Neural progenitor cell (in vitro differentiated cells): ENCODE data around the gene MYL12B. TPM values are rescaled to one million over a fixed set of nuclear protein-coding genes. Genes with fewer than 3 reads are reported as not detected.
A peak's percentile ranks its signal among the peaks of the same experiment; 100 is the strongest.

Source experiments
- DNase-seq: peaks from one replicate; pipeline ENCODE4 v3.0.0-alpha.2; 2016; ENCODE audit warnings: low spot score
- H2AFZ ChIP-seq: fragments of 200-600 bp; sonication (generic); replicated peaks from 2 replicates; pipeline ENCODE4 v1.6.1; 2016; ENCODE audit warnings: antibody characterized with exemption
- H3F3A ChIP-seq: fragments of 200-600 bp; sonication (generic); 2 replicates; pipeline ENCODE4 v1.6.1; 2016; ENCODE audit warnings: antibody characterized with exemption, low read depth
- H3K27ac ChIP-seq: fragments of 200-600 bp; sonication (generic); 2 replicates; pipeline ENCODE4 v1.5.1; 2016; ENCODE audit warnings: mild to moderate bottlenecking
- H3K27me3 ChIP-seq: fragments of 200-600 bp; sonication (generic); 2 replicates; pipeline ENCODE4 v1.6.1; 2016; ENCODE audit warnings: mild to moderate bottlenecking, moderate library complexity
- H3K36me3 ChIP-seq: fragments of 200-600 bp; sonication (generic); 2 replicates; pipeline ENCODE4 v1.5.1; 2016
- H3K4me1 ChIP-seq: fragments of 200-600 bp; sonication (generic); 2 replicates; pipeline ENCODE4 v1.6.1; 2016; ENCODE audit warnings: mixed run types
- H3K4me2 ChIP-seq: fragments of 200-600 bp; sonication (generic); 2 replicates; pipeline ENCODE4 v1.6.1; 2016
- H3K4me3 ChIP-seq: fragments of 200-600 bp; sonication (generic); 2 replicates; pipeline ENCODE4 v1.5.1; 2016
- H3K79me2 ChIP-seq: fragments of 200-600 bp; sonication (generic); 2 replicates; pipeline ENCODE4 v1.6.1; 2016; ENCODE audit warnings: low read depth
- H3K9ac ChIP-seq: fragments of 200-600 bp; sonication (generic); 2 replicates; pipeline ENCODE4 v1.6.1; 2016
- H3K9me3 ChIP-seq: fragments of 200-600 bp; sonication (generic); 2 replicates; pipeline ENCODE4 v1.5.1; 2016; ENCODE audit warnings: low read depth
- H4K20me1 ChIP-seq: fragments of 200-600 bp; sonication (generic); 2 replicates; pipeline ENCODE4 v1.6.1; 2016; ENCODE audit warnings: low read depth
- H3K27ac Mint-ChIP-seq: 3 replicates; pipeline ENCODE4 v1.8.0; 2021; ENCODE audit warnings: mixed read lengths
- H3K27me3 Mint-ChIP-seq: 2 replicates; pipeline ENCODE4 v1.8.0; 2022; ENCODE audit warnings: low read depth, mild to moderate bottlenecking, inconsistent platforms, moderate library complexity, mixed read lengths; ENCODE audit not compliant: insufficient read depth
- H3K36me3 Mint-ChIP-seq: 3 replicates; pipeline ENCODE4 v1.8.0; 2021; ENCODE audit warnings: mixed read lengths
- H3K4me1 Mint-ChIP-seq: 3 replicates; pipeline ENCODE4 v1.8.0; 2021; ENCODE audit warnings: mixed read lengths
- H3K4me3 Mint-ChIP-seq: 3 replicates; pipeline ENCODE4 v1.8.0; 2021; ENCODE audit warnings: mild to moderate bottlenecking, moderate library complexity, mixed read lengths
- H3K9me3 Mint-ChIP-seq: 3 replicates; pipeline ENCODE4 v1.8.0; 2020; ENCODE audit warnings: mixed read lengths
- CTCF ChIP-seq: fragments of 200-600 bp; sonication (generic); IDR thresholded peaks from 2 replicates; pipeline ENCODE4 v1.5.1; 2017; ENCODE audit warnings: antibody characterized with exemption, mild to moderate bottlenecking
- EZH2 ChIP-seq: fragments of 200-600 bp; sonication (generic); IDR thresholded peaks from 2 replicates; pipeline ENCODE4 v1.6.1; 2017; ENCODE audit warnings: antibody characterized with exemption, mild to moderate bottlenecking, moderate library complexity
- EZH2phosphoT487 ChIP-seq: fragments of 200-600 bp; sonication (generic); IDR thresholded peaks from 2 replicates; pipeline ENCODE4 v1.6.1; 2017; ENCODE audit warnings: antibody characterized with exemption
- total RNA-seq: library from RNA; depleted of rRNA; stranded (reverse); fragments of >200 nt; gene quantifications from 2 replicates; pipeline ENCODE4 v1.2.3, GENCODE V29; 2015; ENCODE audit warnings: low replicate concordance

Gene MYL12B
- total RNA-seq, 1 donor from 2014 or later, result 152 TPM

DNA sequence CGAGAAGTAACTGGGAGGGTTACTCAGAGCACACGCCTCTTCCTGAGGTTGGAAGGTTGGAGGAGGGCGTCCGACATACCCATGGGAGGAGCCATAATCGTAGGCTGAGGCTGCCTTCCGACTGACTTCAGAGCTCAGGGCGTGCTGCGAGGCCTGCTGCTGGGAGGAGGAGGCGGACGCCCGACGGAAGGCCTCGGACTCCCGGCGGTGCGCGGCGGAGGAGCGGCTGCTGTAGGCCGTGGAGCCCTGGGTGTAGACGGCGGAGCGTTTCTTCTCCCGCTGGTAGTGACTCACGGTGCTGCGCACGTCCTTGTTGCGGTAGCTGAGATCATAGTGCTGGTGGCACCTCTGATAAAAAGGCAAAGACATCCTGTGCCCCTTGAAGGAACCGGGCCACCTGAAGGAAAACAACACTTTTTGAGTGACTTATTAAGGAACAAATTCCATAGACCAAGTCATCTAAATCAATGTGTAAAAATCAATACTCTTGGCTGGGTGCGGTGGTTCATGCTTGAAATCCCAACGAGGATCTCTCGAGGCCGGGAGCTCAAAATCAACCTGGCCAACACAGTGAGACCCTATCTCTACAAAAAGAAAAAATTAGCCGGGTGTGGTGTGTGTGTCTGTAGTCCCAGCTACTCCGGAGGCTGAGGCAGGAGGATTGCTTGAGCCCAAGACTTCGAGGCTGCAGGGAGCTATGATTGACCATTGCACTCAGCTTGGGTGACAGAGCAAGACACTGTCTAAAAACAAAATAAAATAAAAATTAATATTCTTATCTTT lies 46.9 kb upstream of the MYL12B start:
- H3K4me2 ChIP-seq, result no peak overlapping the region
- no peak overlapping the region for H3K27ac Mint-ChIP-seq
- no peaks in the 10 kb centered on the region for H3K36me3 Mint-ChIP-seq
- H3K36me3 ChIP-seq, result no peaks in the 10 kb centered on the region
- no peaks in the 10 kb centered on the region for H3K9me3 ChIP-seq
- no peak overlapping the region for H2AFZ ChIP-seq
- no peak overlapping the region for H3K4me3 ChIP-seq
- peaks cover 29% of the 10 kb centered on the region for H3K4me1 Mint-ChIP-seq
- no peaks in the 10 kb centered on the region for H3K79me2 ChIP-seq
- peaks cover 5% of the 10 kb centered on the region for H3K27me3 Mint-ChIP-seq
- H3K9me3 Mint-ChIP-seq, result peaks cover 3% of the 10 kb centered on the region
- H3K9ac ChIP-seq, result no peak overlapping the region
- no peak overlapping the region for H3K27ac ChIP-seq
- TF ChIP-seq EZH2 (no peak), EZH2phosphoT487 (no peak), CTCF (no peak)
- no peak overlapping the region for H3K4me3 Mint-ChIP-seq
- H3F3A ChIP-seq, result no peaks in the 10 kb centered on the region
- no peaks in the 10 kb centered on the region for H4K20me1 ChIP-seq
- H3K27me3 ChIP-seq, result no peaks in the 10 kb centered on the region
- H3K4me1 ChIP-seq, result peaks cover 7% of the 10 kb centered on the region
- no peak for DNase-seq

GRCh38 chr18:3216987-3217386 lies 44.9 kb upstream of the MYL12B start:
- no peak overlapping the region for H3K4me2 ChIP-seq
- H3K9ac ChIP-seq, result no peak overlapping the region
- no peak for DNase-seq
- no peak overlapping the region for H3K27ac ChIP-seq
- peaks cover 2% of the 10 kb centered on the region for H3K4me1 ChIP-seq
- H3K4me3 ChIP-seq, result no peak overlapping the region
- peaks cover 5% of the 10 kb centered on the region for H3K27me3 Mint-ChIP-seq
- no peaks in the 10 kb centered on the region for H3K79me2 ChIP-seq
- no peak for TF ChIP-seq CTCF
- no peak for TF ChIP-seq EZH2phosphoT487
- no peak for TF ChIP-seq EZH2
- H3K36me3 ChIP-seq, result no peaks in the 10 kb centered on the region
- no peaks in the 10 kb centered on the region for H3K36me3 Mint-ChIP-seq
- H3K27ac Mint-ChIP-seq, result no peak overlapping the region
- no peak overlapping the region for H2AFZ ChIP-seq
- H3K9me3 Mint-ChIP-seq, result peaks cover 3% of the 10 kb centered on the region
- no peak overlapping the region for H3K4me3 Mint-ChIP-seq
- no peaks in the 10 kb centered on the region for H3F3A ChIP-seq
- H3K9me3 ChIP-seq, result no peaks in the 10 kb centered on the region
- H4K20me1 ChIP-seq, result no peaks in the 10 kb centered on the region
- H3K4me1 Mint-ChIP-seq, result peaks cover 20% of the 10 kb centered on the region
- H3K27me3 ChIP-seq, result no peaks in the 10 kb centered on the region

DNA sequence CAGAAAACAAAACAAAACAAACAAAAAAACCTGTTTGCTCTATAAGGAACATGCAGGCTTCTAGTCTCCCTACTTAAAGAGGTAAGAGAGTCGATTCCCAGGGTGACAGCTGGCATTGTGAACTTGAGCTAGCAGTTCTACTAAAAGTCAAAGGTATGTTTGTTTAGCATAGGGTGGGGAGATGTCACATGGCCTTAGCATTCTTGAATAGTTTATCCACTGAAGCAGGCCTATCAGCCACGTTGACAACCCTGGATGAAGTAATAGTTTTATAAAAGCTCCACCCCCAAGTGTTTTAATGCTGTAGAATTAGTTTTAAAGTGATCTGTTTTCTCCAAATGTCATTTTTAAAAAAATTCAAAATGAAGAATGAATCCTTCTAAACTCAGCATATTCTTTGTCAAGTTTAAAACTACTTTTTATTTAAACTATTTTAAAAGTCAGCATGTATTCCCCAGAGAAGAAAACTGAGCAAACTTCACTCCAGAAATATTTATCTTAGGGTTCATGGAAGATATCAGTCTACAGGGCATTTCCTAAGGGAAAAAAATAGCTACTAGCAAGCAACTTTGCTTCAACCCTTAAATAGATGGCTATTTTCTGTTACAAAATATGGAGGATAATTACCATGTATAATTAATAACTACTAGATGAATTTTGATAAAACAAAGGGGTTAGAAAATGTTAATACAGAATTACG lies 43.8 kb upstream of the MYL12B start:
- TF ChIP-seq EZH2 (no peak), CTCF (no peak), EZH2phosphoT487 (no peak)
- Histone ChIP-seq H3K79me2 (no peaks in the 10 kb centered on the region), H3K9ac (no peak overlapping the region), H3F3A (no peaks in the 10 kb centered on the region), H3K27me3 (no peaks in the 10 kb centered on the region), H4K20me1 (no peaks in the 10 kb centered on the region), H3K9me3 (no peaks in the 10 kb centered on the region), H3K27ac (no peak overlapping the region), H3K4me3 (no peak overlapping the region), H3K36me3 (no peaks in the 10 kb centered on the region), H3K4me1 (no peaks in the 10 kb centered on the region), H2AFZ (no peak overlapping the region), H3K4me2 (no peak overlapping the region)
- Mint-ChIP-seq H3K4me1 (peaks cover 18% of the 10 kb centered on the region), H3K4me3 (no peak overlapping the region), H3K36me3 (no peaks in the 10 kb centered on the region), H3K9me3 (peaks cover 3% of the 10 kb centered on the region), H3K27ac (peak overlapping the region; percentile 48), H3K27me3 (peaks cover 5% of the 10 kb centered on the region)
- no peak for DNase-seq
